AG04450 (cell line): ENCODE results near the gene SLC35G6. TPM values are rescaled to one million over a fixed set of nuclear protein-coding genes. Genes with fewer than 3 reads are reported as not detected.
A peak's percentile ranks its signal among the peaks of the same experiment; 100 is the strongest.

Experiments
- CTCF ChIA-PET: fragments of 300-600, 350-600 bp; formaldehyde crosslinking; extraction: SDS; loops from one replicate; lab custom pipeline; 2022; ENCODE audit warnings: antibody characterized with exemption, inconsistent platforms; lab: Charles Lee
- POLR2A ChIA-PET: fragments of 350-600 bp; formaldehyde crosslinking; extraction: SDS; loops from one replicate; lab custom pipeline; 2021; ENCODE audit warnings: antibody characterized with exemption, inconsistent platforms; lab: Yijun Ruan, JAX
- DNase-seq: peaks from one replicate; pipeline ENCODE4 v3.0.0-alpha.2; 2011; ENCODE audit warnings: low read depth, low spot score
- H3K27ac ChIP-seq: one replicate; pipeline ENCODE4 v1.5.1; 2012; ENCODE audit warnings: low read depth, low read length, control low read depth
- H3K27me3 ChIP-seq: one replicate; pipeline ENCODE4 v1.6.0; 2012; ENCODE audit warnings: low read length; ENCODE audit not compliant: control insufficient read depth, insufficient read depth
- H3K4me3 ChIP-seq: 2 replicates; pipeline ENCODE4 v1.5.1; 2011; ENCODE audit warnings: mild to moderate bottlenecking, low read depth, low read length, control low read depth
- H3K9me3 ChIP-seq: 2 replicates; pipeline ENCODE4 v1.5.1; 2012; ENCODE audit warnings: low read length; ENCODE audit not compliant: control insufficient read depth, insufficient read depth
- polyA plus RNA-seq: library from polyadenylated mRNA; depleted of rRNA; stranded (reverse); fragments of >200 nt; gene quantifications from 2 replicates; pipeline ENCODE4 v1.2.3, GENCODE V29; 2011; rRNA removed
- TF ChIP-seq, protein P1 (sequence below): IDR thresholded peaks from 2 replicates; pipeline ENCODE4 v1.5.1; 2011; ENCODE audit warnings: low read depth, low read length, control low read depth, inconsistent platforms

SLC35G6 gene
- polyA plus RNA-seq, 1 experiment, result not detected

DNA sequence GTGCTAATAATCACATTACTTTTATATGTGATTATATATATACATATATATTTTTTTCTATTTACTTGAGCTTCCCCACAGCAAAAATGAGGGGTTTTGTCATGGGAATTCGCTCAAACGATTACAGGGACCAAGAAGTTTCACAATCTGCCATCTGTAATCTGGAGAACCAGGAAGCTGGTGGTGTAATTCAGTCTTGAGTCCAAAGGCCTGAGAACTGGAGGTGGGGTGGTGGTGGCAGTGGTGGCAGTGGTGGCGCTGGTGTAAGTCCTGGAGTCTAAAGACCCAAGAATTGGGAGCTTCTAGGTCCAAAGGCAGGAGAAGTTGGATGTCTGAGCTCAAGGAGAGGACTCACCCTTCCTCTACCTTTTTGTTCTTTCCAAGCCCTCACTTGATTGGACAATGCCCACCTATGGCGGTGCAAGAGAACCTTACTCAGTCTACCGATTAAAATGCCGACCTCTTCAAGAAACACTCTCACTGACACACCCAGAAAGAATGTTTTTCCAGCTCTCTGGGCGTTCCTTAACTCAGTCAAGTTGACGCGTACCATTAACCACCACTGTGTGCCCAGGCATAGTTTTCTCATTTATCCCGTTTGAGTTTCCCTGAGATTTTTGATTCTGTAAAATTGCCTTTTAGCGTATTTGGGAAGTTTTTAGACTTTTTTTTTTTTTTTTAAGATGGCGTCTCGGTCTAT lies 34.8 kb downstream of the SLC35G6 start:
- CTCF ChIA-PET, result interaction anchor here (0.7 to 5.8 kb wide), 7 partner anchors 10 to 172 kb away, joined by 3 to 116 read pairs (median 8); partner anchors contain the start of genes SENP3, SOX15, TP53 and WRAP53
- H3K9me3 ChIP-seq, result no peaks in the 10 kb centered on the region
- DNase-seq, result no peak
- no peaks in the 10 kb centered on the region for H3K27me3 ChIP-seq
- TF ChIP-seq, protein P1, sequence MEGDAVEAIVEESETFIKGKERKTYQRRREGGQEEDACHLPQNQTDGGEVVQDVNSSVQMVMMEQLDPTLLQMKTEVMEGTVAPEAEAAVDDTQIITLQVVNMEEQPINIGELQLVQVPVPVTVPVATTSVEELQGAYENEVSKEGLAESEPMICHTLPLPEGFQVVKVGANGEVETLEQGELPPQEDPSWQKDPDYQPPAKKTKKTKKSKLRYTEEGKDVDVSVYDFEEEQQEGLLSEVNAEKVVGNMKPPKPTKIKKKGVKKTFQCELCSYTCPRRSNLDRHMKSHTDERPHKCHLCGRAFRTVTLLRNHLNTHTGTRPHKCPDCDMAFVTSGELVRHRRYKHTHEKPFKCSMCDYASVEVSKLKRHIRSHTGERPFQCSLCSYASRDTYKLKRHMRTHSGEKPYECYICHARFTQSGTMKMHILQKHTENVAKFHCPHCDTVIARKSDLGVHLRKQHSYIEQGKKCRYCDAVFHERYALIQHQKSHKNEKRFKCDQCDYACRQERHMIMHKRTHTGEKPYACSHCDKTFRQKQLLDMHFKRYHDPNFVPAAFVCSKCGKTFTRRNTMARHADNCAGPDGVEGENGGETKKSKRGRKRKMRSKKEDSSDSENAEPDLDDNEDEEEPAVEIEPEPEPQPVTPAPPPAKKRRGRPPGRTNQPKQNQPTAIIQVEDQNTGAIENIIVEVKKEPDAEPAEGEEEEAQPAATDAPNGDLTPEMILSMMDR, result no peak
- H3K4me3 ChIP-seq, result no peak overlapping the region
- no peak overlapping the region for H3K27ac ChIP-seq
- POLR2A ChIA-PET, result no interaction called here

DNA sequence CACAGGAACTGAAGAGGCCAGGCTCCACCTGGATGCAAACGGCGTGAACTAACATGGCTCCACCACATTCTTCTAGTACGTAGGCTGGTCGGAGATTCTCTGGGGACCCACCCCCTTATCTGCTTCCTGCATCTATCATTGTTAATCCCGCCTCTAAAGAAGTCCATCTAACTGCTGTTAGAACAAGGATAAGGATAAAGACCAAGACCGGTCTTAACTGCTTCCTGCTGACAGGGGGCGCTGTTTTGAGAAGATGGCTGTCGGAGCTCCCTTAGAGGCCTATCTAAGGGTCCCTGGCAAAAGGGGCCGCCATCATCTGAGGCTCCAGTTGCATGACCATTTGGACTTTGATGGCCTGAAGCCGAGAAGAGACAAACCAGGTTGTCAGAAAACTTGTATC lies 41.8 kb downstream of the SLC35G6 start:
- no peak for DNase-seq
- Histone ChIP-seq H3K27ac (no peak overlapping the region), H3K27me3 (no peaks in the 10 kb centered on the region), H3K4me3 (no peak overlapping the region), H3K9me3 (peaks cover 11% of the 10 kb centered on the region)
- TF ChIP-seq, protein P1, result peak; percentile 42
- CTCF ChIA-PET, result interaction anchor here (0.8 to 1.5 kb wide), 3 partner anchors 9 to 66 kb away, joined by 5 to 6 read pairs (median 5); no protein-coding TSS in a partner anchor
- POLR2A ChIA-PET, result interaction anchor here (0.7 kb wide), 1 partner anchor 129 kb away, joined by 3 read pairs; no protein-coding TSS in a partner anchor

DNA sequence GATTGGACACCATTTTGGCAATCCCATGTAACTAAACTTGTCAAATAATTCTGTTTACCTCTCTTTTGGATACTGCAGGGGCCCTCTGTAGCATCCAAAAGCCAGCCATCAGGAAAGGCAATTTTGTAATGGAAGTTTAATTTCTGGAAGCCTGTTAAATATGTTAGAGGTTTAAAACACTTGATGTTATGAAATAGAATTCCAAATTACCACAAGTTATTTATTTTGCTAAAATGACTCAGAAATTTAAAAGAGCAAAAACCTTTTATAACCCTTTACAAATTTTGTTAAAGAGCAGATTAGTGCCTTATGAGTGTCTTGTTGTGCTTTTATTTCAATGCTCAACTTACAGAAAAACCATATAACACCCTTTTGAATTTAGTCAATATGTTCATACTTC lies 47.6 kb downstream of the SLC35G6 start:
- CTCF ChIA-PET, result no interaction called here
- TF ChIP-seq, protein P1, result no peak
- H3K4me3 ChIP-seq, result no peak overlapping the region
- no peaks in the 10 kb centered on the region for H3K27me3 ChIP-seq
- DNase-seq, result no peak
- POLR2A ChIA-PET, result no interaction called here
- H3K27ac ChIP-seq, result no peak overlapping the region
- H3K9me3 ChIP-seq, result peaks cover 29% of the 10 kb centered on the region

DNA sequence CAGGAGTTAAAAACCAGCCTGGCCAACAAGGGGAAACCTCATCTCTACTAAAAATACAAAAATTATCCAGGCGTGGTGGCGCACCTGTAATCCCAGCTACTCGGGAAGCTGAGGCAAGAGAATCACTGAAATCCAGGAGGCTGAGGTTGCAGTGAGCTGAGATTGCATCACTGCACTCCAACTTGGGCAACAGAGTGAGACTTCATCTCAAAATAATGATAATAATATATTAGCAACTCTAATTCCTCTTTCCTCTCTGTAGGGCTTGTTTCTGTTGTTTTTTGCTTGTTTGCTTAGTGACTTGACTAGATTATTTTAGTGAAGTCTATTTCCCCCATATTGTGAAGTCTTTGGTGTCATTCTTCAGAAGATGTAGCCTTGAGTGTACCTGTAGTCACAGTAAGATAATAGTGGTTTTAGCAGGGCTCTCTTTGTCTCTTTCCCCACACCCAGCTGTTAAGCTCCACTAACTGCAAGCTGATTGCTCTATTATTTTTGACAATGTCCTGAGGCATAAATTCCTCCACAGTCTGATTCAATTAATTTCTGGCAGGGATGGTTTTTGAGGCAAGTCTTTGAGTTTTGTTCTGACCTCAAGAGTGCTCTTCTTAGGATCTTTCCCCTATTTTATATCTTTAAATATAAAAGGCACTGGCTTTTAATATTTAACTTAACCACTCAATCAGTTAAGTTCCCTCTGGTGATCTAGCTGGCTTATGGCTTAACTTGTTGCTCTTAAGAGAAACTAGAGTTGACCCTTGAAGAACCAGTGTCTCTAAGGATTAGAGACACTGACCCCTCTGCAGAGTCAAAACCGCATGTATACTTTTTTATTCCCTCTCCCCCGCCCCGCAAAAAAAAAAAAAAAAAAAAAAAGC lies 49.0 kb downstream of the SLC35G6 start:
- TF ChIP-seq, protein P1, result no peak
- Histone ChIP-seq H3K27me3 (no peaks in the 10 kb centered on the region), H3K9me3 (peaks cover 29% of the 10 kb centered on the region), H3K27ac (no peak overlapping the region), H3K4me3 (no peak overlapping the region)
- POLR2A ChIA-PET, result interaction anchor here (0.7 kb wide), 2 partner anchors 11 to 28 kb away, joined by 6 read pairs; no protein-coding TSS in a partner anchor
- no peak for DNase-seq
- CTCF ChIA-PET, result no interaction called here

Other genes with a start within 250 kb of the SLC35G6 start
- gene DVL2, start 246.9 kb upstream of the SLC35G6 start, polyA plus RNA-seq, result 5.1 and 8.2 TPM in 2 replicates
- 56.3 and 58.7 TPM in 2 replicates for gene PHF23, start 242.0 kb upstream of the SLC35G6 start, polyA plus RNA-seq
- gene GABARAP, start 239.0 kb upstream of the SLC35G6 start, polyA plus RNA-seq, result 929 and 984 TPM in 2 replicates
- gene CTDNEP1, start 229.7 kb upstream of the SLC35G6 start, polyA plus RNA-seq, result 115 and 151 TPM in 2 replicates
- 25.9 and 28.0 TPM in 2 replicates for gene ELP5, start 229.2 kb upstream of the SLC35G6 start, polyA plus RNA-seq
- gene CLDN7, start 219.0 kb upstream of the SLC35G6 start, polyA plus RNA-seq, result 0.84 and 1.0 TPM in 2 replicates
- gene SLC2A4, start 199.7 kb upstream of the SLC35G6 start, polyA plus RNA-seq, result 0.15 and 0.21 TPM in 2 replicates
- gene YBX2, start 186.8 kb upstream of the SLC35G6 start, polyA plus RNA-seq, result 0.02 TPM in 1 of 2 replicates, not detected in the other
- gene EIF5A, start 173.8 kb upstream of the SLC35G6 start, polyA plus RNA-seq, result 466 and 469 TPM in 2 replicates
- 21.5 and 22.2 TPM in 2 replicates for gene GPS2, start 166.1 kb upstream of the SLC35G6 start, polyA plus RNA-seq
- 7.3 and 9.6 TPM in 2 replicates for gene NEURL4, start 152.1 kb upstream of the SLC35G6 start, polyA plus RNA-seq
- 0.35 and 0.74 TPM in 2 replicates for gene ACAP1, start 144.9 kb upstream of the SLC35G6 start, polyA plus RNA-seq
- 12.1 and 13.8 TPM in 2 replicates for gene KCTD11, start 129.3 kb upstream of the SLC35G6 start, polyA plus RNA-seq
- not detected in 2 replicates for gene TMEM95, start 126.3 kb upstream of the SLC35G6 start, polyA plus RNA-seq
- gene TNK1, start 100.4 kb upstream of the SLC35G6 start, polyA plus RNA-seq, result 0.22 and 0.25 TPM in 2 replicates
- 35.2 and 53.0 TPM in 2 replicates for gene PLSCR3, start 86.9 kb upstream of the SLC35G6 start, polyA plus RNA-seq
- gene TMEM256, start 77.3 kb upstream of the SLC35G6 start, polyA plus RNA-seq, result 83.8 and 104 TPM in 2 replicates
- 8.9 and 12.4 TPM in 2 replicates for gene NLGN2, start 73.6 kb upstream of the SLC35G6 start, polyA plus RNA-seq
- not detected in 2 replicates for gene SPEM1, start 61.1 kb upstream of the SLC35G6 start, polyA plus RNA-seq
- not detected in 2 replicates for gene SPEM2, start 55.8 kb upstream of the SLC35G6 start, polyA plus RNA-seq
- gene SPEM3, start 52.6 kb upstream of the SLC35G6 start, polyA plus RNA-seq, result not detected in 2 replicates
- gene TMEM102, start 46.0 kb upstream of the SLC35G6 start, polyA plus RNA-seq, result 1.0 and 1.1 TPM in 2 replicates
- gene FGF11, start 41.9 kb upstream of the SLC35G6 start, polyA plus RNA-seq, result 0.58 and 0.63 TPM in 2 replicates
- 5.3 and 6.3 TPM in 2 replicates for gene CHRNB1, start 36.4 kb upstream of the SLC35G6 start, polyA plus RNA-seq
- gene ZBTB4, start 1.8 kb upstream of the SLC35G6 start, polyA plus RNA-seq, result 18.8 and 22.3 TPM in 2 replicates
- gene POLR2A, start 2.9 kb downstream of the SLC35G6 start, polyA plus RNA-seq, result 18.4 and 35.0 TPM in 2 replicates
- gene TNFSF12, start 67.6 kb downstream of the SLC35G6 start, polyA plus RNA-seq, result 26.0 and 27.1 TPM in 2 replicates
- 0.83 and 1.0 TPM in 2 replicates for gene TNFSF13, start 77.3 kb downstream of the SLC35G6 start, polyA plus RNA-seq
- 67.6 and 73.4 TPM in 2 replicates for gene SENP3, start 80.5 kb downstream of the SLC35G6 start, polyA plus RNA-seq
- 34.1 and 39.6 TPM in 2 replicates for gene CD68, start 98.2 kb downstream of the SLC35G6 start, polyA plus RNA-seq
- 128 and 131 TPM in 2 replicates for gene MPDU1, start 102.4 kb downstream of the SLC35G6 start, polyA plus RNA-seq
- 0.24 and 0.29 TPM in 2 replicates for gene SOX15, start 108.6 kb downstream of the SLC35G6 start, polyA plus RNA-seq
- gene FXR2, start 133.5 kb downstream of the SLC35G6 start, polyA plus RNA-seq, result 24.6 and 29.4 TPM in 2 replicates
- gene SAT2, start 146.4 kb downstream of the SLC35G6 start, polyA plus RNA-seq, result 54.1 and 61.5 TPM in 2 replicates
- 0.35 and 0.50 TPM in 2 replicates for gene SHBG, start 148.7 kb downstream of the SLC35G6 start, polyA plus RNA-seq
- 0.05 and 0.11 TPM in 2 replicates for gene ATP1B2, start 169.5 kb downstream of the SLC35G6 start, polyA plus RNA-seq
- gene TP53, start 206.0 kb downstream of the SLC35G6 start, polyA plus RNA-seq, result 40.7 and 48.9 TPM in 2 replicates
- 4.1 and 4.5 TPM in 2 replicates for gene WRAP53, start 207.0 kb downstream of the SLC35G6 start, polyA plus RNA-seq
- 7.2 and 7.7 TPM in 2 replicates for gene EFNB3, start 223.8 kb downstream of the SLC35G6 start, polyA plus RNA-seq
- 0.04 and 0.06 TPM in 2 replicates for gene DNAH2, start 236.3 kb downstream of the SLC35G6 start, polyA plus RNA-seq